HepG2 (cell line): ENCODE measurements around the gene ARFGAP2. TPM values are rescaled to one million over a fixed set of nuclear protein-coding genes. Genes with fewer than 3 reads are reported as not detected.

Experiments
- ATAC-seq: fragments of 200-7000 bp; cut with Tn5 transposase; 3 replicates; pipeline ENCODE4 v1.9.1; 2020; ENCODE audit warnings: mild to moderate bottlenecking, moderate library complexity
- BruUV-seq: library from RNA; stranded (reverse); fragments of 400-500 nt; replicated peaks from 2 replicates; lab custom pipeline; 2021; lab: Mats Ljungman, UMichigan
- CTCF ChIA-PET: fragments of 300-600 bp; formaldehyde crosslinking; extraction: SDS; loops from one replicate; lab custom pipeline; 2021; ENCODE audit warnings: low total read pairs, inconsistent platforms, low intra/inter-chr PET ratio; lab: Yijun Ruan, JAX
- POLR2A ChIA-PET: fragments of 350-600 bp; sonication (Branson Sonifier 250); formaldehyde crosslinking; loops from one replicate; lab custom pipeline; 2020; ENCODE audit warnings: antibody characterized with exemption, inconsistent platforms; lab: Yijun Ruan, JAX
- DNase-seq: peaks from one replicate; pipeline ENCODE4 v3.0.0-alpha.2; 2015; ENCODE audit warnings: low spot score
- FAIRE-seq: peaks from 3 replicates; lab custom pipeline; 2011; peaks lifted over from hg19 to GRCh38; lab: Jason Lieb, UNC
- H2AFZ ChIP-seq: one replicate; pipeline ENCODE4 v1.6.1; 2011; ENCODE audit warnings: low read length, inconsistent platforms
- H3K27ac ChIP-seq: fragments of 300-600 bp; 3 replicates; pipeline ENCODE4 v1.8.0; 2011; ENCODE audit warnings: mixed run types, mild to moderate bottlenecking, mixed read lengths, low read length, inconsistent platforms; ENCODE audit not compliant: insufficient read depth; ENCODE audit errors: extremely low read length
- H3K27me3 ChIP-seq, 2 experiments: fragments of 200-600 bp in 1 of 2; 2 replicates in 1 of 2; 3 replicates in 1 of 2; pipeline versions ENCODE4 v1.6.0 to v1.8.0; 2011; ENCODE audit warnings: low read length in 2 of 2, mild to moderate bottlenecking in 2 of 2, moderate library complexity in 2 of 2, inconsistent platforms in 1 of 2; ENCODE audit not compliant: insufficient read depth in 2 of 2, control insufficient read depth in 1 of 2
- H3K36me3 ChIP-seq, 2 experiments: fragments of 200-600 bp in 1 of 2; replicated peaks in 1 of 2; 2 replicates in 1 of 2; 3 replicates in 1 of 2; pipeline versions ENCODE4 v1.5.1 to v1.8.0; 2011; ENCODE audit warnings: low read length in 2 of 2, inconsistent platforms in 1 of 2; ENCODE audit not compliant: insufficient read depth in 2 of 2, control insufficient read depth in 1 of 2
- H3K4me1 ChIP-seq: 2 replicates; pipeline ENCODE4 v1.5.1; 2012; ENCODE audit warnings: low read length, inconsistent platforms; ENCODE audit not compliant: insufficient read depth
- H3K4me2 ChIP-seq: 2 replicates; pipeline ENCODE4 v1.6.0; 2011; ENCODE audit warnings: low read depth, low read length, inconsistent platforms
- H3K4me3 ChIP-seq, 3 experiments: fragments of 200-600 bp in 1 of 3; sonication (generic), shearing (Covaris generic) in 1 of 3; replicated peaks in 1 of 3; 2 replicates each; pipeline ENCODE4 v1.5.1; 2011 to 2016; ENCODE audit warnings: low read length in 3 of 3, inconsistent platforms in 2 of 3, low read depth in 2 of 3, mild to moderate bottlenecking in 2 of 3, control low read depth in 1 of 3, mixed read lengths in 1 of 3; ENCODE audit not compliant: insufficient read depth in 1 of 3
- H3K79me2 ChIP-seq: one replicate; pipeline ENCODE4 v1.6.1; 2011; ENCODE audit warnings: low read length, inconsistent platforms; ENCODE audit not compliant: insufficient read depth
- H3K9ac ChIP-seq: 2 replicates; pipeline ENCODE4 v1.6.0; 2011; ENCODE audit warnings: mild to moderate bottlenecking, low read depth, low read length, inconsistent platforms; ENCODE audit not compliant: insufficient read depth
- H3K9me3 ChIP-seq: 2 replicates; pipeline ENCODE4 v1.5.1; 2012; ENCODE audit warnings: mild to moderate bottlenecking, low read length
- H4K20me1 ChIP-seq: 2 replicates; pipeline ENCODE4 v1.6.0; 2011; ENCODE audit warnings: inconsistent platforms, mild to moderate bottlenecking, low read length, moderate library complexity; ENCODE audit not compliant: insufficient read depth
- BCL6 ChIP-seq: IDR thresholded peaks from 2 replicates; pipeline ENCODE4 v1.6.1; 2016; ENCODE audit warnings: missing genetic modification reagents, missing compliant biosample characterization
- BORCS8-MEF2B ChIP-seq: sonication (generic); formaldehyde crosslinking; IDR thresholded peaks from 2 replicates; pipeline ENCODE4 v1.8.0; 2022; ENCODE audit warnings: mild to moderate bottlenecking, missing genetic modification reagents
- DMAP1 ChIP-seq: IDR thresholded peaks from 2 replicates; pipeline ENCODE4 v1.6.1; 2016
- FOSL2 ChIP-seq: sonication (generic); formaldehyde crosslinking; IDR thresholded peaks from 2 replicates; pipeline ENCODE4 v1.4.0; 2020; ENCODE audit warnings: missing genetic modification reagents
- FOXJ3 ChIP-seq: sonication (generic); formaldehyde crosslinking; IDR thresholded peaks from 2 replicates; pipeline ENCODE4 v1.4.0; 2020; ENCODE audit warnings: missing genetic modification reagents, mild to moderate bottlenecking, borderline replicate concordance
- GFI1 ChIP-seq: sonication (generic); formaldehyde crosslinking; IDR thresholded peaks from 2 replicates; pipeline ENCODE4 v1.5.0; 2020; ENCODE audit warnings: missing genetic modification reagents, mild to moderate bottlenecking, borderline replicate concordance
- HDAC2 ChIP-seq: sonication (generic); formaldehyde crosslinking; IDR thresholded peaks from 2 replicates; pipeline ENCODE4 v1.4.0; 2020; ENCODE audit warnings: missing genetic modification reagents
- JDP2 ChIP-seq: sonication (generic); formaldehyde crosslinking; IDR thresholded peaks from 2 replicates; pipeline ENCODE4 v1.8.1; 2022; ENCODE audit warnings: missing genetic modification reagents, borderline replicate concordance
- POLR2A ChIP-seq, 2 experiments: IDR thresholded peaks; 2 replicates each; pipeline ENCODE4 v1.6.1; 2011; ENCODE audit warnings: low read depth in 2 of 2, low read length in 2 of 2, mild to moderate bottlenecking in 1 of 2, moderate library complexity in 1 of 2; ENCODE audit not compliant: insufficient read depth in 1 of 2
- PPARG ChIP-seq: conservative IDR thresholded peaks from 2 replicates; pipeline ENCODE4 v1.6.1; 2016; ENCODE audit warnings: missing biosample characterization, missing genetic modification reagents
- SALL2 ChIP-seq: sonication (generic); formaldehyde crosslinking; IDR thresholded peaks from 2 replicates; pipeline ENCODE4 v1.8.1; 2023; ENCODE audit warnings: mild to moderate bottlenecking, missing genetic modification reagents, inconsistent platforms
- YEATS2 ChIP-seq: sonication (generic); formaldehyde crosslinking; IDR thresholded peaks from 2 replicates; pipeline ENCODE4 v1.4.0; 2020; ENCODE audit warnings: missing genetic modification reagents, borderline replicate concordance
- ZNF672 ChIP-seq: sonication (generic); formaldehyde crosslinking; IDR thresholded peaks from 2 replicates; pipeline ENCODE4 v1.8.1; 2022; ENCODE audit warnings: missing genetic modification reagents
- WGBS: methylation state at CpG from one replicate; pipeline ENCODE4 v1.1.6; 2017; ENCODE audit warnings: low lambda C conversion rate; 5-methylcytosine and 5-hydroxymethylcytosine counted together
- in situ Hi-C: cut with HindIII; loops from 2 replicates; pipeline ENCODE4 v1.10.0; 2017; ENCODE audit warnings: low pct_unique_long_range_greater_than_20kb; ENCODE audit not compliant: extremely low pct_ligation_motif_present
- intact Hi-C: fragments of 100-400 bp; cut with micrococcal nuclease; formaldehyde crosslinking; loops from one replicate; pipeline ENCODE4 v1.10.0; 2022; ENCODE audit not compliant: unreplicated experiment
- polyA plus RNA-seq, 8 experiments: library from polyadenylated mRNA; depleted of rRNA in 3 of 8; stranded (reverse) in 7 of 8; unstranded in 1 of 8; fragments of >200 nt; fragmentation: Illumina TruSeq in 4 of 8; extraction: Trizol in 4 of 8; gene quantifications; 2 replicates each; pipeline versions ENCODE4 v1.2.1 to v1.2.3, GENCODE V29; 2011 to 2016; ENCODE audit warnings: low read depth in 4 of 8, missing spikeins in 1 of 8, mixed read lengths in 1 of 8; ENCODE audit not compliant: insufficient read depth in 1 of 8
- total RNA-seq, 5 experiments: library from RNA; depleted of rRNA; stranded (reverse); fragments of >200 nt; fragmentation: Illumina TruSeq; extraction: Trizol; gene quantifications; 2 replicates each; pipeline ENCODE4 v1.2.3, GENCODE V29; 2016; ENCODE audit warnings: low read depth in 1 of 5
- TF ChIP-seq, protein P1 (sequence below): sonication (generic); formaldehyde crosslinking; IDR thresholded peaks from 2 replicates; pipeline ENCODE4 v1.5.0; 2020; ENCODE audit warnings: mild to moderate bottlenecking, missing genetic modification reagents, borderline replicate concordance
- TF ChIP-seq, protein P2 (sequence below): sonication (generic); formaldehyde crosslinking; IDR thresholded peaks from 2 replicates; pipeline ENCODE4 v1.4.0; 2020; ENCODE audit warnings: mild to moderate bottlenecking, missing genetic modification reagents, borderline replicate concordance

ARFGAP2 gene
- total and polyA plus RNA-seq, 2 of the 13 experiments (the other 11 are each of a cell fraction or from before 2014, with no cell fraction given), result 32.3 to 75.3 TPM

DNA sequence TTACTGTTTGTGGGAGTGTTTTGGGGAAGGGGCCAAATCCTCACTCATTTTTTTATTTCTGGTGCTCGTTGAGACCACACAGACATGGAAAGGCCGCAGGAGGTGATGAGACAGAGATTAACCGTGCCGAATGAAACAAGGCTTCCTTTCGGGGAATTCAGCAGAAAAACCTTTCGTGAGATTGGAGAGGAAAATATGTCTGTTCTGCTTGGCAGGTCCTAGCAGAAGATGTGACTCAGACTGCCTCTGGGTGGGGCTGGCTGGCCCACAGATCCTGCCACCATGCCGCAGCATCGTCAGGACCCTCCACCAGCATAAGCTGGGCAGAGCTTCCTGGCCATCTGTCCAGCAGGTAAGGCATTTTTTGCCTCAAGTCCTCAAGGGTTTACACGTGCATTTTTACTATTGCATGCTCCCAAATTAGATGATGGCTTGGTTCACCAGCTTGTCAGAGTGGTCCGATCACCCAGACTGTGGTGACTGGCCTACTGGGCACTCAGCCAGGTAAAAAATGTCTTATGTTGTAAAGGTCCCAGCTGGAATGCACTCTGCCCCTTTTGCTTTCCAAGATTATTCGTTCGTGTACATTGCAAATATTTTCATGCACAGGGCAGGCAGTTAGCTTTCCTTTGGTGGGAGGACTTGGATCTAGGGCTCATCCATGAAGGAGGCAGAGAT is 39.6 kb upstream of the ARFGAP2 start:
- ChIA-PET CTCF (no interaction called here), POLR2A (interaction anchor here (0.6 to 4.6 kb wide), 13 partner anchors 11 to 43 kb away, joined by 3 to 247 read pairs (median 25); partner anchors contain the start of genes ACP2, NR1H3 and PACSIN3)
- no TSS peak for BruUV-seq
- Histone ChIP-seq H3K27me3 (no peaks in the 10 kb centered on the region; a peak in 1 of 5 replicates), H3K36me3 (peaks cover 4 to 12% of the 10 kb centered on the region in 2 experiments; a peak in 2 of 5 replicates), H4K20me1 (peaks cover 22% of the 10 kb centered on the region), H3K9ac (peak overlapping the region; percentile 88; the same call in 1 of the 2 replicates), H3K79me2 (peaks cover 42% of the 10 kb centered on the region), H3K4me2 (peak overlapping the region; percentile 91), H3K4me3 (peak overlapping the region; percentile 70 to 86 (median 79)), H2AFZ (no peak overlapping the region), H3K4me1 (peaks cover 65% of the 10 kb centered on the region), H3K27ac (peak overlapping the region; percentile 86), H3K9me3 (no peaks in the 10 kb centered on the region)
- in situ Hi-C loops, result no loop called here
- peak; percentile 58 for ATAC-seq
- WGBS, result 1% methylated on average over 8 of the region's 12 CpGs
- peak; percentile 80 for FAIRE-seq
- intact Hi-C loops, result loop anchor here (1.0 kb wide), 2 partner anchors 37 to 39 kb away; no protein-coding TSS in a partner anchor
- DNase-seq, result peak; percentile 74
- TF ChIP-seq FOSL2 (CRISPR knock-in tag) (peak; percentile 74), SALL2 (0 out of 2 replicates have a peak, but pooled peaks have one; percentile 36), BORCS8-MEF2B (CRISPR knock-in tag) (peak; percentile 45; the same call in 1 of the 2 replicates), BCL6 (peak; percentile 100), JDP2 (CRISPR knock-in tag) (no peak), ZNF672 (CRISPR knock-in tag) (no peak), YEATS2 (0 out of 2 replicates have a peak, but pooled peaks have one; percentile 44), FOXJ3 (CRISPR knock-in tag) (no peak), PPARG (CRISPR knock-in tag) (peak; percentile 86), DMAP1 (CRISPR knock-in tag) (0 out of 2 replicates have a peak, but pooled peaks have one; percentile 26), POLR2A (IDR thresholded peaks at IDR 0.05; ENCODE audit: insufficient read depth in 1 of 2, low read depth in 2 of 2, low read length in 2 of 2) (peak in 1 of 2 experiments; percentile 30; a peak in 1 of 4 replicates), GFI1 (CRISPR knock-in tag) (no peak), HDAC2 (peak; percentile 64; the same call in 1 of the 2 replicates)
- TF ChIP-seq, protein P1, sequence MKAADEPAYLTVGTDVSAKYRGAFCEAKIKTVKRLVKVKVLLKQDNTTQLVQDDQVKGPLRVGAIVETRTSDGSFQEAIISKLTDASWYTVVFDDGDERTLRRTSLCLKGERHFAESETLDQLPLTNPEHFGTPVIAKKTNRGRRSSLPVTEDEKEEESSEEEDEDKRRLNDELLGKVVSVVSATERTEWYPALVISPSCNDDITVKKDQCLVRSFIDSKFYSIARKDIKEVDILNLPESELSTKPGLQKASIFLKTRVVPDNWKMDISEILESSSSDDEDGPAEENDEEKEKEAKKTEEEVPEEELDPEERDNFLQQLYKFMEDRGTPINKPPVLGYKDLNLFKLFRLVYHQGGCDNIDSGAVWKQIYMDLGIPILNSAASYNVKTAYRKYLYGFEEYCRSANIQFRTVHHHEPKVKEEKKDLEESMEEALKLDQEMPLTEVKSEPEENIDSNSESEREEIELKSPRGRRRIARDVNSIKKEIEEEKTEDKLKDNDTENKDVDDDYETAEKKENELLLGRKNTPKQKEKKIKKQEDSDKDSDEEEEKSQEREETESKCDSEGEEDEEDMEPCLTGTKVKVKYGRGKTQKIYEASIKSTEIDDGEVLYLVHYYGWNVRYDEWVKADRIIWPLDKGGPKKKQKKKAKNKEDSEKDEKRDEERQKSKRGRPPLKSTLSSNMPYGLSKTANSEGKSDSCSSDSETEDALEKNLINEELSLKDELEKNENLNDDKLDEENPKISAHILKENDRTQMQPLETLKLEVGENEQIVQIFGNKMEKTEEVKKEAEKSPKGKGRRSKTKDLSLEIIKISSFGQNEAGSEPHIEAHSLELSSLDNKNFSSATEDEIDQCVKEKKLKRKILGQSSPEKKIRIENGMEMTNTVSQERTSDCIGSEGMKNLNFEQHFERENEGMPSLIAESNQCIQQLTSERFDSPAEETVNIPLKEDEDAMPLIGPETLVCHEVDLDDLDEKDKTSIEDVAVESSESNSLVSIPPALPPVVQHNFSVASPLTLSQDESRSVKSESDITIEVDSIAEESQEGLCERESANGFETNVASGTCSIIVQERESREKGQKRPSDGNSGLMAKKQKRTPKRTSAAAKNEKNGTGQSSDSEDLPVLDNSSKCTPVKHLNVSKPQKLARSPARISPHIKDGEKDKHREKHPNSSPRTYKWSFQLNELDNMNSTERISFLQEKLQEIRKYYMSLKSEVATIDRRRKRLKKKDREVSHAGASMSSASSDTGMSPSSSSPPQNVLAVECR (CRISPR knock-in tag), result peak; percentile 49; the same call in 1 of the 2 replicates
- TF ChIP-seq, protein P2, sequence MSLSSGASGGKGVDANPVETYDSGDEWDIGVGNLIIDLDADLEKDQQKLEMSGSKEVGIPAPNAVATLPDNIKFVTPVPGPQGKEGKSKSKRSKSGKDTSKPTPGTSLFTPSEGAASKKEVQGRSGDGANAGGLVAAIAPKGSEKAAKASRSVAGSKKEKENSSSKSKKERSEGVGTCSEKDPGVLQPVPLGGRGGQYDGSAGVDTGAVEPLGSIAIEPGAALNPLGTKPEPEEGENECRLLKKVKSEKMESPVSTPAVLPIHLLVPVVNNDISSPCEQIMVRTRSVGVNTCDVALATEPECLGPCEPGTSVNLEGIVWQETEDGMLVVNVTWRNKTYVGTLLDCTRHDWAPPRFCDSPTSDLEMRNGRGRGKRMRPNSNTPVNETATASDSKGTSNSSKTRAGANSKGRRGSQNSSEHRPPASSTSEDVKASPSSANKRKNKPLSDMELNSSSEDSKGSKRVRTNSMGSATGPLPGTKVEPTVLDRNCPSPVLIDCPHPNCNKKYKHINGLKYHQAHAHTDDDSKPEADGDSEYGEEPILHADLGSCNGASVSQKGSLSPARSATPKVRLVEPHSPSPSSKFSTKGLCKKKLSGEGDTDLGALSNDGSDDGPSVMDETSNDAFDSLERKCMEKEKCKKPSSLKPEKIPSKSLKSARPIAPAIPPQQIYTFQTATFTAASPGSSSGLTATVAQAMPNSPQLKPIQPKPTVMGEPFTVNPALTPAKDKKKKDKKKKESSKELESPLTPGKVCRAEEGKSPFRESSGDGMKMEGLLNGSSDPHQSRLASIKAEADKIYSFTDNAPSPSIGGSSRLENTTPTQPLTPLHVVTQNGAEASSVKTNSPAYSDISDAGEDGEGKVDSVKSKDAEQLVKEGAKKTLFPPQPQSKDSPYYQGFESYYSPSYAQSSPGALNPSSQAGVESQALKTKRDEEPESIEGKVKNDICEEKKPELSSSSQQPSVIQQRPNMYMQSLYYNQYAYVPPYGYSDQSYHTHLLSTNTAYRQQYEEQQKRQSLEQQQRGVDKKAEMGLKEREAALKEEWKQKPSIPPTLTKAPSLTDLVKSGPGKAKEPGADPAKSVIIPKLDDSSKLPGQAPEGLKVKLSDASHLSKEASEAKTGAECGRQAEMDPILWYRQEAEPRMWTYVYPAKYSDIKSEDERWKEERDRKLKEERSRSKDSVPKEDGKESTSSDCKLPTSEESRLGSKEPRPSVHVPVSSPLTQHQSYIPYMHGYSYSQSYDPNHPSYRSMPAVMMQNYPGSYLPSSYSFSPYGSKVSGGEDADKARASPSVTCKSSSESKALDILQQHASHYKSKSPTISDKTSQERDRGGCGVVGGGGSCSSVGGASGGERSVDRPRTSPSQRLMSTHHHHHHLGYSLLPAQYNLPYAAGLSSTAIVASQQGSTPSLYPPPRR (CRISPR knock-in tag), result 0 out of 2 replicates have a peak, but pooled peaks have one; percentile 23
